SIG-M5 (cell line): ENCODE results near the gene HUWE1.

Experiments
- DNase-seq: peaks from one replicate; lab custom pipeline; 2025; lab: John Stamatoyannopoulos, UW

Gene HUWE1

GRCh38 chrX:53684415-53685192, 1.9 kb downstream of the HUWE1 start:
- DNase-seq = no peak

- peak; percentile 83 for DNase-seq
Observed at GRCh38 chrX:53683556-53684414, 2.7 kb downstream of the HUWE1 start.

DNA sequence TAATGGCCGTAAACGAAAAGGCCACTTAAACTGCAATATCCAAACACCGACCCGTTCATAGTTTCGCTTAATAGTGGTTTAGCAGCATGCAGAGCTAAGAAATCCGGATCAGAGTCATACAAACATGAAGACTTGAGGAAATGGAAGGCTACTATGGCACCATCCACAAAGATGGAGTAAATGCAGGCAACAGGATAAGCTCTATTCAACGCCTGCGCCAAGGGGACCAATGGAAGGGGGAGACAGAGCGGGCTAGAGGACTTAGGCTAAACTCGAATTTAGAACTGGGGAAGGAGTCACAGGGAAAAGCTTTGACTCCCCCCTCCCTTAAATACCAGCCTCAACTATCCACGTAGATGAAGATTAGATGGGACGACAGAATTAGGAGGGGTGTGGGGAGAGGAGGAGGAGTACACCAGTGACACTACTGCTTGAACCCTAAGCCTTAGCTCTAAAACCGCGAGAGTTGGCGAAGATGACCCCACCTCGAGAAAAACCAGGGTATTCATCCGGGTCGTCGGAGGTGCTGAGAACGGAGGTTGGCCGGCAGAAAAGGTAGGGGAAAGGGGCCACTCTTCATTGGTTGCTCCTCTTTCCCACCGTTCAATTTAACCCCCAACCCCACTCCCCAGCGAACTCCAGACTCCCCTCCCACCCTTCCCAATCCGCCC, 3.5 kb downstream of the HUWE1 start:
- DNase-seq = no peak

- DNase-seq = no peak
Observed at GRCh38 chrX:53681661-53682060, 4.9 kb downstream of the HUWE1 start.

- DNase-seq = no peak
Observed at GRCh38 chrX:53678667-53679066, 7.9 kb downstream of the HUWE1 start.

DNA sequence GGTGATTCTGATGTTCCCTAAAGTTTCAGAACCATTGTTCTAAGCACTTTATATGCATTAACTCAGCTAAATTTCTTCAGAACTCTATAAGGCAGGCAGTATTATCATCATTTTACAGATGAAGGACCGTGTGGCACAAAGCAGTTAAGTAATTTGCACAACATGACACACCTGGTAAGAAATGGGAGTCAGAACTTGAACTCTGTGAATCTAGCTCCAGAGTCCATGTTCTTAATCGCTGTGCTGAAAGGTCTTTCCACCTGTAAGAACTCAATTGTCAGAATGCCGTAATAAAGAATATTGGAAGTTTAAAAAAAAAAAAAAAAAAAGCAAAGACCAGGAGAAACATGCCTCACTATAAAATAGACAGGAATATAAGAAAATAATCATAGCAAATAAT, 9.2 kb downstream of the HUWE1 start:
- no peak for DNase-seq

DNA sequence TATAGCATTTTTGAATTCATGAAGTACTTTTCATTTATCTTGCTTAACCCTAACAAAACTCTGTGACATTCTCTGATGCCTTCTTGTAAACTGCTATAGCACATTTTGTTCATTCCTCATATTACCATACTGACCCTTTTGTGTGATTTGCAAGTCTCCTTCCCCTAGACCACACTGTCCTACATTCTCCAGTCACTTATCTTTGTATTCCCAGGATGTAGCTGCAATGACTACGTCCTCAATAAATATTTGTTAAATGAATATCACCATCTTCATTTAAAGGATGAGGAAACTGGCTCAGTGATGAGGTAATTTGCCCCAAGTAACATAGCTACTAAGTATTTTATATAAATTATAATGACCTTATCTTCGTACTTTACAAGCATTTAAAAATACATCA, 11.9 kb downstream of the HUWE1 start:
- no peak for DNase-seq

- DNase-seq = no peak
Observed at GRCh38 chrX:53669258-53669657, 17.3 kb downstream of the HUWE1 start.

DNA sequence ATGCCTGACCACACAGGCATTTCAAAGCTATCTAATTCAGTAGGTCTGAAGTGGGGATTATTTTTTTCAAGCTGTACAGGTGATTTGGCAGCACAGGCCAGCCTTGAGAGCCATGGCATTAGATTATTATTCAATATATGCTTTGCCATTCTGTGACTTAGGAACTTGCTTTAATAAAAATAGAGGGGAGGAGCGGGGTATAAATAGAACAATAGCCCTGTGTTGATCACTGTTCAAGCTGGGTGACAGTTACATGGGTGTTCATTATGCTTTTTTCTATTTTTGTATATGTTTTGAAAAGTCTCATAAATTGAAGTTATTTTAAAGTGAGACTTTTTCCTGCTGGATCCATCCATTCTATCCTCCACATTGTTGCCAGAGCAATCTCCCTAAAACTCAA, 20.3 kb downstream of the HUWE1 start:
- DNase-seq = no peak

- no peak for DNase-seq
Observed at GRCh38 chrX:53660004-53660403, 26.5 kb downstream of the HUWE1 start.

DNA sequence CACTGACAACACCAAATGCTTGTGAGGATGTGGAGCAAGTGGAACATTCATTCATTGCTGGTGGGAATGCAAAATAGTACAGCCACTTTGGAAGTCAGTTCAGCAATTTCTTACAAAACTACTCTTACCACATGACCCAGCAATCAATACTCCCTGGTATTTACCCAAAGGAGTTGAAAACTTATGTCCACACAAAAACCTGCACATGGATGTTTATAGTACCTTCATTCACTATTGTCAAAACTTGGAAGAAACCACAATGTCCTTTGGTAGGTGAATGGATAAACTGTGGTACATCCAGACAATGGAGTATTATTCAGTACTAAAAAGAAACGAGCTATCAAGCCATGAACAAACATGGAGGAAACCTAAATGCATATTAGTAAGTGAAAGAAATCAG, 27.5 kb downstream of the HUWE1 start:
- DNase-seq = no peak

- no peak for DNase-seq
Observed at GRCh38 chrX:53656845-53657244, 29.7 kb downstream of the HUWE1 start.

- no peak for DNase-seq
Observed at GRCh38 chrX:53654376-53654775, 32.1 kb downstream of the HUWE1 start.

DNA sequence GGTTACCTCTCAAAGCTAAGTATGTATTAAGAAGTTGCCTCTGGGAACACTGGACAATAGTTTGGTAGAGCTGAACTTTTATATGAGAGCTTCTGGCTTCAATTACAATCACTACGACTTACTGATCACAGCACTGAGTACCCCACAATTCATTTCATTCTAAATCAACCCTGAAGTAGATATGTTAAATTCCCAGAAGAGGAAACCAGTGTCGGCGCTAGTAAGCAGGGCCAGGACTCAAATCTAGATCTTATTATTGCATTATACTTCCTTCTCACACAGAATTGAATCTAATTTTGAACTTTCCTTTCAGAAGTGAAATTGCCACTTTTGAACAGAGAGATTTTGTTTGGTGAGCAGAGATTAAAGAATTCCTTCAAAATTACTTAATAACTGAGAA, 41.8 kb downstream of the HUWE1 start:
- no peak for DNase-seq

GRCh38 chrX:53642337-53642736, 44.2 kb downstream of the HUWE1 start:
- no peak for DNase-seq

GRCh38 chrX:53639257-53639656, 47.3 kb downstream of the HUWE1 start:
- DNase-seq = no peak

GRCh38 chrX:53637479-53637878, 49.0 kb downstream of the HUWE1 start:
- DNase-seq = no peak

- no peak for DNase-seq
Observed at GRCh38 chrX:53631156-53631555, 55.4 kb downstream of the HUWE1 start.

GRCh38 chrX:53630261-53630660, 56.3 kb downstream of the HUWE1 start:
- DNase-seq = no peak

- no peak for DNase-seq
Observed at GRCh38 chrX:53622431-53622830, 64.1 kb downstream of the HUWE1 start.

DNA sequence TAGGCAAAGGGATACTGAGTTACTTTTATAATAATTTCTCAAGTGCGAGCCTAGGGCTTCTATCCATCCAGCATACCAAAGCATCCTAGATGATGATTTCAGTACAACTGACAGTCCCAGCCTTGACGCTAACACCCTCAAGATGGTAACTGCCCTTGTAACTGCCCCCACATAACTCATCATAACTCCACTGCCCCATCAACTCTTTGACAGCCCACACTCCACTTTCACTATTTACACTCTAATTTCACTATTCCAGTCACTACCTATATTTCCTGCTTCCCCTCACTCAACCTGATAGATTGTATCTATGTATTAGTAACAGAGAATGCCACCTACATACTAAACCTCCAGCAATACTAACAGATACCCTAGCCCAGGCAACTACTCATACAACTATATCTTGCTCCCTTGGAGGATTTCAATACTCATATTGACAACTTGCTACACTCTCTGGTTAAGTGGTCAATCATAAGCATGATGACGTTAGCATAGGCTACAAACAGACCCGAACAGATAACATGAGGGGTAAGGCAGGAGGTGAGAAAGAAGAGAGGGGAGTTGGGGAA, 65.0 kb downstream of the HUWE1 start:
- no peak for DNase-seq

GRCh38 chrX:53616946-53617345, 69.6 kb downstream of the HUWE1 start:
- DNase-seq = no peak
